SK-N-SH (cell line): ENCODE results near the gene PRAMEF15.
"Not testable (repeated sequence)": the region's sequence is repeated elsewhere in the genome, so short reads cannot be mapped to it uniquely, and the experiment has no call there.

Source experiments
- CTCF ChIP-seq: fragments of 200-600 bp; sonication (generic); IDR thresholded peaks from 2 replicates; pipeline ENCODE4 v1.6.1; 2017; ENCODE audit warnings: antibody characterized with exemption, mild to moderate bottlenecking, moderate library complexity
- EZH2phosphoT487 ChIP-seq: fragments of 200-600 bp; sonication (generic); IDR thresholded peaks from 2 replicates; pipeline ENCODE4 v1.6.1; 2017; ENCODE audit warnings: low read depth, mixed run types, mild to moderate bottlenecking, antibody characterized with exemption, moderate library complexity, borderline replicate concordance
- POLR2AphosphoS5 ChIP-seq: IDR thresholded peaks from 2 replicates; pipeline ENCODE4 v1.6.1; 2012; ENCODE audit warnings: low read depth, low read length
- RCOR1 ChIP-seq: fragments of 150-350 bp; IDR thresholded peaks from 2 replicates; pipeline ENCODE4 v1.6.1; 2017; ENCODE audit warnings: antibody characterized with exemption, low read length
- RFX5 ChIP-seq: IDR thresholded peaks from 2 replicates; pipeline ENCODE4 v1.6.1; 2012; ENCODE audit warnings: mild to moderate bottlenecking, improper control_type of control experiment, low read length
- TF ChIP-seq, protein P1 (sequence below): IDR thresholded peaks from 2 replicates; pipeline ENCODE4 v1.4.0; 2012; ENCODE audit warnings: low read depth, borderline replicate concordance

GRCh38 chr1:13298699-13299098 lies 16.7 kb upstream of the PRAMEF15 start:
- TF ChIP-seq RFX5, CTCF, RCOR1, EZH2phosphoT487, POLR2AphosphoS5: not testable (repeated sequence)
- TF ChIP-seq, protein P1, sequence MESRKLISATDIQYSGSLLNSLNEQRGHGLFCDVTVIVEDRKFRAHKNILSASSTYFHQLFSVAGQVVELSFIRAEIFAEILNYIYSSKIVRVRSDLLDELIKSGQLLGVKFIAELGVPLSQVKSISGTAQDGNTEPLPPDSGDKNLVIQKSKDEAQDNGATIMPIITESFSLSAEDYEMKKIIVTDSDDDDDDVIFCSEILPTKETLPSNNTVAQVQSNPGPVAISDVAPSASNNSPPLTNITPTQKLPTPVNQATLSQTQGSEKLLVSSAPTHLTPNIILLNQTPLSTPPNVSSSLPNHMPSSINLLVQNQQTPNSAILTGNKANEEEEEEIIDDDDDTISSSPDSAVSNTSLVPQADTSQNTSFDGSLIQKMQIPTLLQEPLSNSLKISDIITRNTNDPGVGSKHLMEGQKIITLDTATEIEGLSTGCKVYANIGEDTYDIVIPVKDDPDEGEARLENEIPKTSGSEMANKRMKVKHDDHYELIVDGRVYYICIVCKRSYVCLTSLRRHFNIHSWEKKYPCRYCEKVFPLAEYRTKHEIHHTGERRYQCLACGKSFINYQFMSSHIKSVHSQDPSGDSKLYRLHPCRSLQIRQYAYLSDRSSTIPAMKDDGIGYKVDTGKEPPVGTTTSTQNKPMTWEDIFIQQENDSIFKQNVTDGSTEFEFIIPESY: not testable (repeated sequence)
